AG09319 (cell line): ENCODE data around the gene SLC20A1.

Experiments used
- DNase-seq: peaks from one replicate; pipeline ENCODE4 v3.0.0-alpha.2; 2010; ENCODE audit warnings: low read depth; ENCODE audit errors: extremely low read depth
- CTCF ChIP-seq: IDR thresholded peaks from 2 replicates; pipeline ENCODE4 v1.5.1; 2011; ENCODE audit warnings: low read depth, mild to moderate bottlenecking, inconsistent platforms, low read length, moderate library complexity

Gene SLC20A1

GRCh38 chr2:112693596-112693995 lies 47.9 kb downstream of the SLC20A1 start:
- TF ChIP-seq CTCF, result no peak
- DNase-seq, result no peak

GRCh38 chr2:112694182-112694581 lies 48.4 kb downstream of the SLC20A1 start:
- no peak for TF ChIP-seq CTCF
- no peak for DNase-seq

- DNase-seq, result no peak
- no peak for TF ChIP-seq CTCF
Measured at GRCh38 chr2:112698834-112699515, 53.2 kb downstream of the SLC20A1 start.

GRCh38 chr2:112699984-112700667 lies 54.4 kb downstream of the SLC20A1 start:
- DNase-seq, result no peak
- no peak for TF ChIP-seq CTCF

GRCh38 chr2:112701052-112701451 lies 55.3 kb downstream of the SLC20A1 start:
- no peak for DNase-seq
- no peak for TF ChIP-seq CTCF

GRCh38 chr2:112703684-112704083 lies 57.9 kb downstream of the SLC20A1 start:
- no peak for DNase-seq
- no peak for TF ChIP-seq CTCF

GRCh38 chr2:112705575-112705974 lies 59.8 kb downstream of the SLC20A1 start:
- no peak for TF ChIP-seq CTCF
- no peak for DNase-seq
